H9 (cell line): ENCODE measurements around the gene CARS1. TPM values are rescaled to one million over a fixed set of nuclear protein-coding genes. Genes with fewer than 3 reads are reported as not detected.

Experiments used
- DNase-seq: peaks from one replicate; pipeline ENCODE4 v3.0.0-alpha.2; 2017
- H2AFZ ChIP-seq: one replicate; pipeline ENCODE4 v1.6.1; 2013; ENCODE audit warnings: mild to moderate bottlenecking, low read length, control low read depth, moderate library complexity
- H2AK5ac ChIP-seq: 2 replicates; pipeline ENCODE4 v1.6.1; 2013; ENCODE audit warnings: low read length, control low read depth, mixed read lengths; ENCODE audit not compliant: insufficient read length
- H2BK120ac ChIP-seq: one replicate; pipeline ENCODE4 v1.6.1; 2013; ENCODE audit warnings: low read depth, mild to moderate bottlenecking, low read length, control low read depth, inconsistent platforms; ENCODE audit not compliant: poor library complexity, severe bottlenecking
- H2BK12ac ChIP-seq: 2 replicates; pipeline ENCODE4 v1.6.1; 2013; ENCODE audit warnings: low read length, control low read depth, mixed read lengths, low read depth; ENCODE audit not compliant: insufficient read length
- H2BK15ac ChIP-seq: 2 replicates; pipeline ENCODE4 v1.6.1; 2013; ENCODE audit warnings: low read depth, low read length, control low read depth
- H2BK20ac ChIP-seq: one replicate; pipeline ENCODE4 v1.6.1; 2013; ENCODE audit warnings: low read depth, mild to moderate bottlenecking, low read length, control low read depth, inconsistent platforms; ENCODE audit not compliant: poor library complexity, severe bottlenecking
- H2BK5ac ChIP-seq: 2 replicates; pipeline ENCODE4 v1.6.1; 2013; ENCODE audit warnings: low read length, control low read depth, mixed read lengths; ENCODE audit not compliant: insufficient read length
- H3K14ac ChIP-seq: 2 replicates; pipeline ENCODE4 v1.6.1; 2013; ENCODE audit warnings: low read length, control low read depth; ENCODE audit not compliant: insufficient read depth
- H3K18ac ChIP-seq: 2 replicates; pipeline ENCODE4 v1.6.1; 2013; ENCODE audit warnings: low read depth, mild to moderate bottlenecking, mixed read lengths, low read length, control low read depth; ENCODE audit not compliant: insufficient read length
- H3K23ac ChIP-seq: 2 replicates; pipeline ENCODE4 v1.6.1; 2013; ENCODE audit warnings: low read length, control low read depth, mixed read lengths, low read depth; ENCODE audit not compliant: insufficient read length
- H3K23me2 ChIP-seq: 2 replicates; pipeline ENCODE4 v1.6.1; 2013; ENCODE audit warnings: low read depth, mild to moderate bottlenecking, mixed read lengths, low read length, control low read depth; ENCODE audit not compliant: insufficient read length, poor library complexity, severe bottlenecking
- H3K27ac ChIP-seq: 2 replicates; pipeline ENCODE4 v1.5.1; 2013; ENCODE audit warnings: low read length, control low read depth, mixed read lengths, low read depth; ENCODE audit not compliant: insufficient read length
- H3K27me3 ChIP-seq: 2 replicates; pipeline ENCODE4 v1.6.1; 2013; ENCODE audit warnings: low read length, control low read depth, inconsistent platforms; ENCODE audit not compliant: insufficient read depth
- H3K4ac ChIP-seq: 2 replicates; pipeline ENCODE4 v1.6.1; 2013; ENCODE audit warnings: low read depth, mild to moderate bottlenecking, control low read depth, inconsistent platforms, low read length, moderate library complexity
- H3K4me1 ChIP-seq: 2 replicates; pipeline ENCODE4 v1.6.1; 2013; ENCODE audit warnings: low read length, control low read depth, inconsistent platforms; ENCODE audit not compliant: insufficient read depth
- H3K4me2 ChIP-seq: 2 replicates; pipeline ENCODE4 v1.6.1; 2013; ENCODE audit warnings: low read length, control low read depth, mixed read lengths; ENCODE audit not compliant: insufficient read length, insufficient read depth
- H3K56ac ChIP-seq: 2 replicates; pipeline ENCODE4 v1.6.1; 2013; ENCODE audit warnings: low read depth, mild to moderate bottlenecking, mixed read lengths, low read length, control low read depth; ENCODE audit not compliant: insufficient read length
- H3K79me1 ChIP-seq: 2 replicates; pipeline ENCODE4 v1.6.1; 2013; ENCODE audit warnings: low read depth, mild to moderate bottlenecking, moderate library complexity, low read length, control low read depth, inconsistent platforms; ENCODE audit not compliant: insufficient read depth, poor library complexity, severe bottlenecking
- H3K79me2 ChIP-seq: 2 replicates; pipeline ENCODE4 v1.6.1; 2013; ENCODE audit warnings: low read length, control low read depth, inconsistent platforms; ENCODE audit not compliant: insufficient read depth
- H3K9ac ChIP-seq: 2 replicates; pipeline ENCODE4 v1.6.1; 2013; ENCODE audit warnings: low read length, control low read depth, mixed read lengths; ENCODE audit not compliant: insufficient read length; ENCODE audit errors: extremely low read depth
- H3K9me3 ChIP-seq: one replicate; pipeline ENCODE4 v1.6.1; 2013; ENCODE audit warnings: low read depth, low read length, inconsistent platforms; ENCODE audit not compliant: control insufficient read depth
- H3T11ph ChIP-seq: one replicate; pipeline ENCODE4 v1.6.1; 2013; ENCODE audit warnings: mild to moderate bottlenecking, low read length, control low read depth, inconsistent platforms
- H4K20me1 ChIP-seq: one replicate; pipeline ENCODE4 v1.6.1; 2013; ENCODE audit not compliant: control insufficient read depth, insufficient read length, insufficient read depth
- H4K5ac ChIP-seq: 2 replicates; pipeline ENCODE4 v1.6.1; 2013; ENCODE audit warnings: low read depth, mild to moderate bottlenecking, mixed read lengths, low read length, control low read depth; ENCODE audit not compliant: insufficient read length
- H4K8ac ChIP-seq: replicated peaks from 2 replicates; pipeline ENCODE4 v1.6.1; 2013; ENCODE audit warnings: low read length, control low read depth, mixed read lengths, low read depth; ENCODE audit not compliant: insufficient read length
- H4K91ac ChIP-seq: 2 replicates; pipeline ENCODE4 v1.6.1; 2013; ENCODE audit warnings: low read depth, mild to moderate bottlenecking, moderate library complexity, mixed read lengths, low read length, control low read depth; ENCODE audit not compliant: insufficient read length
- H3K27ac Mint-ChIP-seq, 3 experiments: 2 replicates in 2 of 3; 3 replicates in 1 of 3; pipeline ENCODE4 v1.8.0; 2020 to 2021; ENCODE audit warnings: mixed read lengths in 3 of 3, mild to moderate bottlenecking in 1 of 3, moderate library complexity in 1 of 3
- H3K27me3 Mint-ChIP-seq: 2 replicates; pipeline ENCODE4 v1.8.0; 2021; ENCODE audit warnings: low read depth, mild to moderate bottlenecking, moderate library complexity, mixed read lengths
- H3K36me3 Mint-ChIP-seq, 3 experiments: 2 replicates in 2 of 3; 3 replicates in 1 of 3; pipeline ENCODE4 v1.8.0; 2020 to 2021; ENCODE audit warnings: low read depth in 3 of 3, mixed read lengths in 3 of 3; ENCODE audit not compliant: insufficient read depth in 1 of 3
- H3K4me1 Mint-ChIP-seq, 2 experiments: 2 replicates each; pipeline ENCODE4 v1.8.0; 2020; ENCODE audit warnings: mixed read lengths in 2 of 2
- H3K4me3 Mint-ChIP-seq, 2 experiments: 2 replicates in 1 of 2; 3 replicates in 1 of 2; pipeline ENCODE4 v1.8.0; 2020 to 2021; ENCODE audit warnings: mild to moderate bottlenecking in 2 of 2, mixed read lengths in 2 of 2, moderate library complexity in 1 of 2
- H3K9me3 Mint-ChIP-seq, 2 experiments: 2 replicates in 1 of 2; 3 replicates in 1 of 2; pipeline ENCODE4 v1.8.0; 2020; ENCODE audit warnings: mild to moderate bottlenecking in 2 of 2, mixed read lengths in 2 of 2, moderate library complexity in 1 of 2
- CTCF ChIP-seq: fragments of 200-600 bp; sonication (generic); conservative IDR thresholded peaks from 3 replicates; pipeline ENCODE4 v1.8.0; 2021; ENCODE audit warnings: antibody characterized with exemption, mild to moderate bottlenecking
- WGBS: extraction: QIAGEN DNeasy Blood & Tissue Kit; methylation state at CpG from one replicate; pipeline ENCODE4 v1.1.7; 2013; ENCODE audit warnings: missing lambda C conversion rate, low lambda C conversion rate, mixed read lengths; ENCODE audit not compliant: insufficient read length; ENCODE audit errors: extremely low coverage; 5-methylcytosine and 5-hydroxymethylcytosine counted together
- total RNA-seq: library from RNA; stranded (reverse); gene quantifications from 2 replicates; pipeline ENCODE4 v1.2.1, GENCODE V29; 2021

The CARS1 gene
- total RNA-seq, 1 experiment from 2014 or later = 92.3 TPM

- H3K27me3 Mint-ChIP-seq = no peaks in the 10 kb centered on the region
- H3K27ac Mint-ChIP-seq = no peak overlapping the region
- Histone ChIP-seq H2BK20ac (no peak overlapping the region), H3K9me3 (no peaks in the 10 kb centered on the region), H4K20me1 (no peaks in the 10 kb centered on the region), H3K79me1 (no peaks in the 10 kb centered on the region), H2BK12ac (no peak overlapping the region), H2BK15ac (no peak overlapping the region), H4K5ac (no peak overlapping the region), H3K23ac (no peak overlapping the region), H4K8ac (no peak overlapping the region), H2AK5ac (no peak overlapping the region), H3K79me2 (no peaks in the 10 kb centered on the region; the same call in 1 of the 2 replicates), H3K9ac (no peak overlapping the region), H3K14ac (no peak overlapping the region), H3K56ac (no peak overlapping the region), H3K4me1 (no peaks in the 10 kb centered on the region), H4K91ac (no peak overlapping the region), H2BK5ac (no peak overlapping the region), H3K27ac (no peak overlapping the region), H2AFZ (no peak overlapping the region), H3K27me3 (no peaks in the 10 kb centered on the region), H3K4ac (no peak overlapping the region), H3T11ph (no peak overlapping the region), H2BK120ac (no peak overlapping the region), H3K4me2 (no peak overlapping the region), H3K18ac (no peak overlapping the region), H3K23me2 (no peaks in the 10 kb centered on the region)
- peaks cover 42 to 84% (median 64%) of the 10 kb centered on the region in 3 experiments for H3K36me3 Mint-ChIP-seq
- H3K4me1 Mint-ChIP-seq = 0 out of 4 replicates have a peak, but pooled peaks cover 0 to 6% of the 10 kb centered on the region in 2 experiments
- H3K9me3 Mint-ChIP-seq = no peaks in the 10 kb centered on the region
- WGBS = no CpG with 5 or more reads among the region's 8 CpGs
- DNase-seq = no peak
- H3K4me3 Mint-ChIP-seq = no peak overlapping the region
- TF ChIP-seq CTCF = no peak
These were observed 30.4 kb downstream of the CARS1 start for GRCh38 chr11:3026803-3027202.
